GM21529 (cell line): ENCODE measurements around the gene VSIR.

Experiments
- ATAC-seq: cut with Tn5 transposase; IDR thresholded peaks from one replicate; pipeline ENCODE4 v1.9.1; 2021; ENCODE audit not compliant: unreplicated experiment

The VSIR gene

GRCh38 chr10:71715860-71716259, 57.5 kb downstream of the VSIR start:
- no peak for ATAC-seq

GRCh38 chr10:71715026-71715425, 58.3 kb downstream of the VSIR start:
- ATAC-seq = no peak

GRCh38 chr10:71714592-71714991, 58.7 kb downstream of the VSIR start:
- ATAC-seq = no peak

GRCh38 chr10:71714031-71714410, 59.3 kb downstream of the VSIR start:
- no peak for ATAC-seq

- no peak for ATAC-seq
These were observed 59.9 kb downstream of the VSIR start for GRCh38 chr10:71713135-71714030.

GRCh38 chr10:71712572-71713134, 60.7 kb downstream of the VSIR start:
- no peak for ATAC-seq

GRCh38 chr10:71712170-71712569, 61.1 kb downstream of the VSIR start:
- no peak for ATAC-seq

- no peak for ATAC-seq
These were observed 62.2 kb downstream of the VSIR start for GRCh38 chr10:71711052-71711623.

GRCh38 chr10:71710519-71710918, 62.8 kb downstream of the VSIR start:
- no peak for ATAC-seq

GRCh38 chr10:71708897-71709882, 64.1 kb downstream of the VSIR start:
- no peak for ATAC-seq

- ATAC-seq = no peak
These were observed 65.0 kb downstream of the VSIR start for GRCh38 chr10:71708301-71708703.

GRCh38 chr10:71707240-71707789, 66.0 kb downstream of the VSIR start:
- ATAC-seq = no peak

GRCh38 chr10:71706216-71707121, 66.9 kb downstream of the VSIR start:
- ATAC-seq = no peak

GRCh38 chr10:71705582-71705981, 67.7 kb downstream of the VSIR start:
- no peak for ATAC-seq

GRCh38 chr10:71704816-71705215, 68.5 kb downstream of the VSIR start:
- ATAC-seq = no peak

GRCh38 chr10:71703577-71703976, 69.7 kb downstream of the VSIR start:
- no peak for ATAC-seq

GRCh38 chr10:71701496-71702132, 71.7 kb downstream of the VSIR start:
- no peak for ATAC-seq

GRCh38 chr10:71700731-71701368, 72.5 kb downstream of the VSIR start:
- ATAC-seq = no peak

GRCh38 chr10:71698737-71699136, 74.6 kb downstream of the VSIR start:
- no peak for ATAC-seq
